Measurements from ENCODE around the gene MTG2. TPM values are rescaled to one million over a fixed set of nuclear protein-coding genes. Genes with fewer than 3 reads are reported as not detected.
A peak's percentile ranks its signal among the peaks of the same experiment; 100 is the strongest.

The MTG2 gene
- polyA plus RNA-seq, 1 of the 3 experiments (the other 2 are of a cell fraction), result 42.9 TPM

DNA sequence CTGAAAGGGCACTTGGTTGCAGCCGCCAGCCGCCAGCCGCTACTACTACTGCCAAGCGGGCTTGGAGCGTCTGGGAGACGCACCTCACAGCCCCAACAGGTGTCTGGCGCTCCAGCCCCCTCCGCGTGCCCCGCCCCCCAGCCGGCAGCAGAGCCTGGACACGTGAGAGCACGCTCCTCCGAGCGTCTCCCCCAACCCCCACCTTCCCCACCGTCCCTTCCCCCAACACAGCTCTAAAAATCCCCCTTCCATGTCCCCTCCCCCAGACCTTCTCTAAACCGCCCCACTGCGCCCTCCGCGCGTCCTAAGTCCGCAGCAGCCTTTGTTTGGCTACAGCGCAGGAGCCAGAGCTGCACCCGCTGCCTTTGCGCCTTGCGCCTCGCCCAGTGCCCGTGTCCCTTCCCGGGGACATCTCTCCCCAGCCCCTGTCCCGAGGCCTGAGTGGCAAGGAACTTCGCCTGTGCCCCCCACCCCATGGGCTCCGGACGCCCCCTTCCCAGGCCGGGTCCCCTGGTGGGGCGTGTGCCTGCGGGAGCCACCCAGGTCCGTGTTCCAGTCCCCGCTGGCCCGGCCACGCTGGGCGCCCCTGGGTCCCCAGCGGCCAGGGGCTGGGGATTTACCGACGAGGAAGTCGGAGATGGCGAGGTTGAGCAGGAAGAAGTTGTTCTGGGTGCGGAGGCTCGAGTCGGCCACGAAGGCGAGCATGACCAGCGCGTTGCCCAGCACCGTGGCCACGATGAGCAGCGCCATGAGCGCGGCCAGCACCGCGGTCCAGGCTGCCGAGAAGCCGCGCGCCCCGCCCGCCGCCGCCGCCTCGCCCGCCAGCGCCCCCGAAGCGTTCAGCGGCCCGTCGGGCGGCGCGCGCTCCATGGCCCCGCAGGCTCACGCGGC, 36.5 kb downstream of the MTG2 start:
- POLR2A ChIA-PET, result interaction anchor here (1.0 to 1.2 kb wide), 2 partner anchors 16 to 149 kb away, joined by 3 to 5 read pairs; no protein-coding TSS in a partner anchor
- WGBS (ENCODE audit: low lambda C conversion rate), result 3% methylated on average over 22 of the region's 84 CpGs
- no peak overlapping the region for H2AFZ ChIP-seq (ENCODE audit: low read depth)
- H3K9ac ChIP-seq, result no peak overlapping the region
- H3K27me3 ChIP-seq (ENCODE audit: insufficient read depth), result peaks cover 34% of the 10 kb centered on the region
- H3F3A ChIP-seq (replicated peaks; ENCODE audit: insufficient read depth), result no peaks in the 10 kb centered on the region
- peak overlapping the region in 1 of 2 experiments; percentile 40; a peak in 3 of 4 replicates for H3K4me3 ChIP-seq (ENCODE audit: low read depth in 2 of 2, low read length in 1 of 2)
- peaks cover 0 to 16% of the 10 kb centered on the region in 2 experiments; a peak in 1 of 4 replicates for H3K4me1 ChIP-seq (ENCODE audit: control insufficient read depth in 1 of 2, insufficient read depth in 2 of 2, low read depth in 1 of 2, low read length in 1 of 2)
- peak; percentile 74 for DNase-seq
- no peak for TF ChIP-seq RXRA (IDR thresholded peaks at IDR 0.05; ENCODE audit: borderline replicate concordance, low read depth)
- peak; percentile 26; the same call in 1 of the 2 replicates for TF ChIP-seq MXI1 (IDR thresholded peaks at IDR 0.05; ENCODE audit: low read depth, low read length)
- H3K79me2 ChIP-seq (ENCODE audit: insufficient read depth), result no peaks in the 10 kb centered on the region
- CTCF ChIA-PET, result interaction anchor here (1.1 to 1.5 kb wide), 3 partner anchors 8 to 83 kb away, joined by 3 to 4 read pairs (median 3); no protein-coding TSS in a partner anchor
- no peak overlapping the region for H3K27ac ChIP-seq (ENCODE audit: low read depth in 2 of 2, low read length in 1 of 2)
- H3K9me3 ChIP-seq, result no peaks in the 10 kb centered on the region
- no peaks in the 10 kb centered on the region for H3K9me2 ChIP-seq
- 0 out of 2 replicates have a peak, but pooled peaks cover 8% of the 10 kb centered on the region for H4K20me1 ChIP-seq (ENCODE audit: insufficient read depth)
- H3K36me3 ChIP-seq (replicated peaks in 1 of 2; ENCODE audit: control insufficient read depth in 1 of 2, insufficient read depth in 2 of 2, low read length in 1 of 2), result no peaks in the 10 kb centered on the region
- H3K4me2 ChIP-seq, result peak overlapping the region; percentile 52; the same call in 1 of the 2 replicates

DNA sequence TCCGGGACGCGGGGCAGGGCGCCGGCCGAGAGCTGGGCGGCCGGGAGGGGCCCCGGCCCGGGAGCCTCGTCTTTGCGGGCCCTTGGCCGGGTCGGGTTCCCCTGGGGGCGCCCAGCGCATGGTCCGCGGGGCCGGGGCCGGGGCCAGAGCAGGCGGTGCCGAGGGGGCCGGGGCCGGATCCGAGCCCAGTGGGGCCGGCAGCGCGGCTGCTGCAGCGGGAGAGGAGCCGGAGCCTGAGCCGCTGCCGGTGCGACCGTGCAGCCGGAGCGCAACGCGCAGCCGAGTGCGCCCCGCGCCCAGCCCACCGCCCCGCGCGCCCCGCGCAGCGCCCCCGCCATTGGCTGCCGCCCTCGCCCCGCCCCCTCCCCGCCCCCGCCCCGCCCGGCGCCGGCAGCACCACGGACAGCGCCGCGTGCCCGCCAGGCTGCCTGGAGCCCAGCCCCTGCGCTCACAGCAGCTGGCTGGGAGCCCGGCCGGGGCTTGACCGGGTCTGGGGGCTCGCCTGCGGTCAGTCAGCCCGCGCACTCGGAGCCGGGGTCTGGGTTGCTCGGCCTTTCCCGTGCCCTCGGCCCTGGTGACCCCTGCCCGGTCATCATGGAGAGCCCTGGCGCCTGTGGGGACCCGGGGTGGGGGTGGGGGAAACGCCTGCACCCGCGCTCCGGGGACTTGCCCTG, 37.3 kb downstream of the MTG2 start, which contains the start of gene HRH3:
Gene HRH3, minus strand, starts transcription at position 287 of the 674 bp plus-strand sequence. CDS start 308 bp downstream, outside the sequence.
- Histone ChIP-seq H3K4me1 (ENCODE audit: control insufficient read depth in 1 of 2, insufficient read depth in 2 of 2, low read depth in 1 of 2, low read length in 1 of 2) (peaks cover 0 to 16% of the 10 kb centered on the region in 2 experiments; a peak in 1 of 4 replicates), H4K20me1 (ENCODE audit: insufficient read depth) (0 out of 2 replicates have a peak, but pooled peaks cover 8% of the 10 kb centered on the region), H3K4me2 (peak within 1 kb of the TSS; percentile 67; the same call in 1 of the 2 replicates), H3K27me3 (ENCODE audit: insufficient read depth) (peaks cover 40% of the 10 kb centered on the region), H3F3A (replicated peaks; ENCODE audit: insufficient read depth) (no peaks in the 10 kb centered on the region), H2AFZ (ENCODE audit: low read depth) (no peak within 1 kb of the TSS), H3K36me3 (replicated peaks in 1 of 2; ENCODE audit: control insufficient read depth in 1 of 2, insufficient read depth in 2 of 2, low read length in 1 of 2) (no peaks in the 10 kb centered on the region), H3K79me2 (ENCODE audit: insufficient read depth) (no peaks in the 10 kb centered on the region), H3K9ac (no peak within 1 kb of the TSS), H3K9me2 (no peaks in the 10 kb centered on the region), H3K4me3 (ENCODE audit: low read depth in 2 of 2, low read length in 1 of 2) (peak within 1 kb of the TSS in 1 of 2 experiments; percentile 40; a peak in 3 of 4 replicates), H3K9me3 (no peaks in the 10 kb centered on the region), H3K27ac (ENCODE audit: low read depth in 2 of 2, low read length in 1 of 2) (no peak within 1 kb of the TSS)
- CTCF ChIA-PET, result no interaction called here
- 0% methylated on average over 10 of the region's 84 CpGs for WGBS (ENCODE audit: low lambda C conversion rate)
- TF ChIP-seq, protein P1, sequence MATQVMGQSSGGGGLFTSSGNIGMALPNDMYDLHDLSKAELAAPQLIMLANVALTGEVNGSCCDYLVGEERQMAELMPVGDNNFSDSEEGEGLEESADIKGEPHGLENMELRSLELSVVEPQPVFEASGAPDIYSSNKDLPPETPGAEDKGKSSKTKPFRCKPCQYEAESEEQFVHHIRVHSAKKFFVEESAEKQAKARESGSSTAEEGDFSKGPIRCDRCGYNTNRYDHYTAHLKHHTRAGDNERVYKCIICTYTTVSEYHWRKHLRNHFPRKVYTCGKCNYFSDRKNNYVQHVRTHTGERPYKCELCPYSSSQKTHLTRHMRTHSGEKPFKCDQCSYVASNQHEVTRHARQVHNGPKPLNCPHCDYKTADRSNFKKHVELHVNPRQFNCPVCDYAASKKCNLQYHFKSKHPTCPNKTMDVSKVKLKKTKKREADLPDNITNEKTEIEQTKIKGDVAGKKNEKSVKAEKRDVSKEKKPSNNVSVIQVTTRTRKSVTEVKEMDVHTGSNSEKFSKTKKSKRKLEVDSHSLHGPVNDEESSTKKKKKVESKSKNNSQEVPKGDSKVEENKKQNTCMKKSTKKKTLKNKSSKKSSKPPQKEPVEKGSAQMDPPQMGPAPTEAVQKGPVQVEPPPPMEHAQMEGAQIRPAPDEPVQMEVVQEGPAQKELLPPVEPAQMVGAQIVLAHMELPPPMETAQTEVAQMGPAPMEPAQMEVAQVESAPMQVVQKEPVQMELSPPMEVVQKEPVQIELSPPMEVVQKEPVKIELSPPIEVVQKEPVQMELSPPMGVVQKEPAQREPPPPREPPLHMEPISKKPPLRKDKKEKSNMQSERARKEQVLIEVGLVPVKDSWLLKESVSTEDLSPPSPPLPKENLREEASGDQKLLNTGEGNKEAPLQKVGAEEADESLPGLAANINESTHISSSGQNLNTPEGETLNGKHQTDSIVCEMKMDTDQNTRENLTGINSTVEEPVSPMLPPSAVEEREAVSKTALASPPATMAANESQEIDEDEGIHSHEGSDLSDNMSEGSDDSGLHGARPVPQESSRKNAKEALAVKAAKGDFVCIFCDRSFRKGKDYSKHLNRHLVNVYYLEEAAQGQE (IDR thresholded peaks at IDR 0.05; ENCODE audit: low read depth, low read length), result peak; percentile 93
- TF ChIP-seq RXRA (IDR thresholded peaks at IDR 0.05; ENCODE audit: borderline replicate concordance, low read depth) (no peak), NRF1 (IDR thresholded peaks at IDR 0.05; ENCODE audit: low read depth, low read length) (peak; percentile 14; the same call in 1 of the 2 replicates)
- POLR2A ChIA-PET, result interaction anchor here (1.0 to 1.2 kb wide), 2 partner anchors 15 to 148 kb away, joined by 3 to 5 read pairs; no protein-coding TSS in a partner anchor
- peak; percentile 97 for DNase-seq
